Stimulated activated CD4-positive, alpha-beta T cell treated with anti-CD3 and anti-CD28 coated beads, Interleukin-2, amount 100 ng/mL, for 4 hours (primary cell): ENCODE results near the gene COPB1.
A peak's percentile ranks its signal among the peaks of the same experiment; 100 is the strongest.
"Not testable (repeated sequence)": the region's sequence is repeated elsewhere in the genome, so short reads cannot be mapped to it uniquely, and the experiment has no call there.

ENCODE experiments used
- DNase-seq: peaks from one replicate; pipeline ENCODE4 v3.0.0-alpha.2; 2020; ENCODE audit warnings: low read depth

COPB1 gene, protein sequence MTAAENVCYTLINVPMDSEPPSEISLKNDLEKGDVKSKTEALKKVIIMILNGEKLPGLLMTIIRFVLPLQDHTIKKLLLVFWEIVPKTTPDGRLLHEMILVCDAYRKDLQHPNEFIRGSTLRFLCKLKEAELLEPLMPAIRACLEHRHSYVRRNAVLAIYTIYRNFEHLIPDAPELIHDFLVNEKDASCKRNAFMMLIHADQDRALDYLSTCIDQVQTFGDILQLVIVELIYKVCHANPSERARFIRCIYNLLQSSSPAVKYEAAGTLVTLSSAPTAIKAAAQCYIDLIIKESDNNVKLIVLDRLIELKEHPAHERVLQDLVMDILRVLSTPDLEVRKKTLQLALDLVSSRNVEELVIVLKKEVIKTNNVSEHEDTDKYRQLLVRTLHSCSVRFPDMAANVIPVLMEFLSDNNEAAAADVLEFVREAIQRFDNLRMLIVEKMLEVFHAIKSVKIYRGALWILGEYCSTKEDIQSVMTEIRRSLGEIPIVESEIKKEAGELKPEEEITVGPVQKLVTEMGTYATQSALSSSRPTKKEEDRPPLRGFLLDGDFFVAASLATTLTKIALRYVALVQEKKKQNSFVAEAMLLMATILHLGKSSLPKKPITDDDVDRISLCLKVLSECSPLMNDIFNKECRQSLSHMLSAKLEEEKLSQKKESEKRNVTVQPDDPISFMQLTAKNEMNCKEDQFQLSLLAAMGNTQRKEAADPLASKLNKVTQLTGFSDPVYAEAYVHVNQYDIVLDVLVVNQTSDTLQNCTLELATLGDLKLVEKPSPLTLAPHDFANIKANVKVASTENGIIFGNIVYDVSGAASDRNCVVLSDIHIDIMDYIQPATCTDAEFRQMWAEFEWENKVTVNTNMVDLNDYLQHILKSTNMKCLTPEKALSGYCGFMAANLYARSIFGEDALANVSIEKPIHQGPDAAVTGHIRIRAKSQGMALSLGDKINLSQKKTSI

DNA sequence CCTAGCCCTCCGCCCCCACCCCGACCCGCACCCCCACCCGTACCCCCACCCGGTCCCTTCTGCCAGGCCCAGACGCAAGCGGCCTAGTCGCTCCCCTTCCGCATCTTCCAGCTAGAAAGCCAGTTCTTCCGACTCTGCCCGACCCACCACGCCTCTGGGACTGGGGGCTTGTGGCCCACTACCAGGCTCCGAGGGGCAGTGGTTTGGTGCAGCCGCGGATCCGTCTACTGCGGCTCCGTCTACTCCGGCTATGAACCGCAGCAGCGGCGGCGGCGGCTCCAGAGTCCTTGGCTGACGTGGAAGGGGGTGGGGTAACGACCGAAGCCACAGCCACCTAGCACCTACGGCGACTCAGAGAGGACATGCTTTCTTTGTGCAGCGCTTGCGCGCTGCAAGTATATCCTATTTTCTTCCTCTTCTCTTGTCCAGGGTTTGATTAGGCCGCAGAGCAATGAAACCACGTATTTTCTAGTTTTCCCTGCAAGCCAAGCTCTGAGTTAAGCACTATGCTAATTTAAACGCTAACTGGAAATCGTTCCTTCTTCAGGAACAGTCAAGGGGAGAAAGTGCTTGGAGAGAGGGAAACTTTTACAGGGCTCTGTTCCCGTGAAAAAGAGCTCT is at the start of gene COPB1:
TSS of gene COPB1 (minus strand) at position 252 of the 621 bp plus-strand sequence. CDS start 883 bp downstream, outside the sequence.
- DNase-seq = peak; percentile 85

DNA sequence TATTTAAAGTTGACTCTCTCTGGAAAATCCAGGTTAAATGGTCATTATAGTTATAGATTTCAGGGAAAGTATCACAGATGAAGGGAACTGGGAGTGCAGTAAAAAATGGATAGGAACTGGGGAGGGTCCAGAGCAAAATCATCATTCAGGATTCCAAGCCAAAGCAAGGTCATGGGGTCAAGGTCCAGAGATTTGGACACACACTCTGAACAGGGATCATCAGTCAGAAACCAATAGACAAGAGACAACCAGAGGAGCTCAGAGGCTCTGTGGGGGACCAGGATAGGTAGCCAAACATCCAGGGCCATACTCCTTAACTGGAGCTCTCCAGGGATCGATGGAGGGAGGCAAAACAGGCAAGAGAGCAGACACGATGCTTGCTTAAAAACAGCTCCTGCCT is 47.8 kb upstream of the COPB1 start:
- DNase-seq = no peak

DNA sequence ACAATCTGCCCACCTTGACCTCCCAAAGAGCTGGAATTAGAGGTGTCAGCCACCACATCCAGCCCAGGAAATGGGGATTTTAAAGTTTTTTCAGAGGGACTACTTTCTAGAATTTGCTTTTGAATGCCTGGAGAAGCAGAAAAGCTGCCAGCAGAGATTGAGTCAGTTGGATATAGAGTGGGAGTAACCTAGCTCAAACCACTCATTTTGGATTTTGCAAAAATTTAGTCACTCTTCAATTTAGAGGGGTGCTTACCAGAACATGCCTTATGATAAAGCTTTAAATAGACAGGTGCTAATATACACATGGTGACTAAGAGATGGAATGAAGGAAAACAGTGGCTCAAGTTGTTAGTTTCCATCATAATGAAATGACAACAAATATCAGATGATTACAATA is 47.1 kb upstream of the COPB1 start:
- DNase-seq = no peak

DNA sequence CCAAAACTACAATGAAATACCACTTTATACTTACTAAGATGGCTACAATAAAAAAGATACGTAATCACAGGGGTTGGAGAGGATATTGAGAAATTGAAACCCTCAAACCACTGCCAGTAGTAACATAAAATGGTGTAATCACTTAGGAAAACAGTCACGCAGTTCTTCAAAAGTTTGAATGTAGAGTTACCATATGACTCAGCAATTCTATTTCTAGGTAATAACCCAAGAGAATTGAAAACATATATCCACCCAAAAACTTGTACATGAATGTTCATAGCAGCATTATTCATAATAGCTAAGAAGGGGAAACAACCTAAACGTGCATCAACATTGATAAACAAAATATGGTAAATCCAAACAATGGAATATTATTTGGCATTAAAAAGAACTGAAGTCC is 45.0 kb upstream of the COPB1 start:
- no peak for DNase-seq

DNA sequence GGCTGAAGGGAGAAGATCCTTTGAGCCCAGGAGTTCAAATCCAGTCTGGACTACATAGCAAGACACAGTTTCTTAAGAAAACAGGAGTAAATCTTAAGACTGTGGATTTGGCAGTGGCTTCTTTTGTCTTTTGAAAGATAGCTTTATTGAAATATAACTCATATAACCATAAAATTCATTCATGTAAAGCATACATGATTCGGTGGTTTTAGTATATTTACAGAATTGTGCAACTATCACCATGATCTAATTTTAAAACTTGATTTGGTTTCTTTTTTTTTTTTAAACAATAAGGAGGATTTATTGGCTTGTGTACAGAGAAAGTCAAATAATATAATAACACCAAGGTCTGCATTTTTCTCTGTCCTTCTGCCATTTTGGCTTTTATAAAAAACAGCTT is 43.6 kb upstream of the COPB1 start:
- DNase-seq = no peak

DNA sequence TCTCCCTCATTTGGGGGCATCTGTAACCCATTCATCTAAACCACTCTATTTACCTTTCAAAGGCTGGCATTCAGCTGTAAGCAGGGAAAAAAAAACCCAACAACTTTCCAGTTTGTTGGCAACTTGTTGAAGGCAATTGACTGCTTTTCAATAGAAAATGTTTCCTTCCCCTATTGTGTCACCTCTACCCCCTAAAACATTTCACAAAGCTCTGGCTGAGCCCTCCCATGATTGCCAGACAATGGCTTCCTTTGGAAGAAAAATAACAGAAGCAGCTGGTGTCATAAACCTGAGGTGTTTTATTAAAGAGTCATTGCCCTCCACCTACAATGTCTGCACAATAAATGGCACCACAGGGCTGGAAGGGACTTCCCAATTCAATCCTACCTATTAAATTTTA is 42.7 kb upstream of the COPB1 start:
- no peak for DNase-seq

DNA sequence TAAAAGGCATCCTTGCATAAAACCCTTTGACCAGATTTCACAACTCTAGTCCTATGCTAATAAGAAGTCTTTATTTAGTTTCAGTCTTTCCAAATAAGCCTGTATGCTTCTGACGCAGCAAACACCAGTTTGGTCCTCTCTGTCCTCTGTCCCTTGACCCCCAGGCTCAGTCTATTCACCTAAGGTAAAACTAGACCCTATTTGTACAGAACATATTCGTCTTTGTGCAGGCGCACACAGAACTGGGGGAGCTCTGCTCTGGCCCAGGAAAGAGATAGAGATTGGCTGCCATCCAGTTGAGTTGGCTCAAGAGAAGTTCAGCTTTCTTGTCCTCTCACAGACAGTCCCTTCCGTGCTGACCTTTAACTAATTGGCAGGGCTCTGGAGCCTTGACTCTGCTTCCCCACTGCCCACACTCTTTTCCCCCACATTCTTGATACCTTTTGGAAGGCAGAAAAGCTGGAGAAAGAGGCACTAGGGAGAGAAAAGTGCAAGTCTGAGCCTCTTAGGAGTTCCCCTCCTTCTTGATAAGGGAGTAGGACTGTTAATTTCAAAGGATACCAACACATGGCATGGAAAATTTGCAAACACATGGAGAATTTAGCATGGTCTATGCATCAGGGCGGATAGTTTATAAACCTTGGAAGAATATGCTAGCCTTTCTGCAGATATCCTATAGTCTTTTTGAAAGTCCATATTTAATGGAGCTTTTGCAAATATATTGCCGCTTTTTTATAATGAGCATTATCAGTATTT is 41.8 kb upstream of the COPB1 start:
- no peak for DNase-seq

DNA sequence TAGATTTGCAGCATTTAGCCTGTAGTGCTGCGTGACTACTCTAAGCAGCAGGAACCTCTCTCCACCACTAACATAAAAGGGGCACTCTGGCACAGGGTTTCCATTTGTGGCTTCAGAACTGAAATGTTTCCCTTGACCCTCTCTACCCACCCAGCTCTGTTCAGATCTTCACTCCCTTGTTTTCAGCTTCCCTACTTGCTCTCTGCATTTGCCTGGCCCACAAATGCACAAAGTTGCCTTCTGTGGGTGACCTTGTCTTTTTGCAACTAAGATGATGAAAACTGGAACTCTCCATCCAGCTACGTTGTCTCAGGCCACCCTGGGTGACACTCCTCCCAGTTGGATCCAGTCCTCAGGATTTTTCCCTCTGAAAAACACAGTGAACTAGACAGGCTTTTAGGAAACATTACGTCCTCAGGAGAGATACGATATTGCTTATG is 40.4 kb upstream of the COPB1 start:
- DNase-seq = no peak

DNA sequence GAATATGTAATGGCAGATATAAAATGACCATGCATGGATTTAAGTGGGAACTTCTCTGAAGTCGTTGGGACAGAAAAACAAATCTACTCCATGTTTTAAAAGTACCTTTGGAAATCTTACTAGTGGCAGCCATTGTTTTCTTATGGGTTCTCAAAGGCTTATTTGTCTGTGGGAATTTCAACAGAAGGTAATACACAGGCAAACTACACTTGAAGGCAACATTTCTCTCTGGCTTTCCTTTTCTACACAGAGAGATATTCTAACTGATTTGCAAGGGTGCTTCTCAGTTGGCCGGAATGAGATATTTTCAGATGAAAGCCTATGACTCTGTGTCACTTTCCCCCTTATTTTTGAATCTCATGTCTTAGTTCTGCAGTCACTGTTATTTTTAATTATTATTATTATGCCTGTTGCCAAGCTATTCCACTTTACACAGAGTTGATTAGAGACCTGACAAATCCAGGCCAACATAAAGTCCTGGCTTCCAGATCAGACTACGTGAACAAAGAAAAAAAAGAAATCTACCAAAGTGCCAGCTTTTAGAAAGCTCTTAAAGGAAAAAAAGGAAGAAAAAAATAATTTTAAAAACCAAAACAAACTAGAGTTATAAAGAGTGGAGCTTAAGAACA is 39.4 kb upstream of the COPB1 start:
- no peak for DNase-seq

DNA sequence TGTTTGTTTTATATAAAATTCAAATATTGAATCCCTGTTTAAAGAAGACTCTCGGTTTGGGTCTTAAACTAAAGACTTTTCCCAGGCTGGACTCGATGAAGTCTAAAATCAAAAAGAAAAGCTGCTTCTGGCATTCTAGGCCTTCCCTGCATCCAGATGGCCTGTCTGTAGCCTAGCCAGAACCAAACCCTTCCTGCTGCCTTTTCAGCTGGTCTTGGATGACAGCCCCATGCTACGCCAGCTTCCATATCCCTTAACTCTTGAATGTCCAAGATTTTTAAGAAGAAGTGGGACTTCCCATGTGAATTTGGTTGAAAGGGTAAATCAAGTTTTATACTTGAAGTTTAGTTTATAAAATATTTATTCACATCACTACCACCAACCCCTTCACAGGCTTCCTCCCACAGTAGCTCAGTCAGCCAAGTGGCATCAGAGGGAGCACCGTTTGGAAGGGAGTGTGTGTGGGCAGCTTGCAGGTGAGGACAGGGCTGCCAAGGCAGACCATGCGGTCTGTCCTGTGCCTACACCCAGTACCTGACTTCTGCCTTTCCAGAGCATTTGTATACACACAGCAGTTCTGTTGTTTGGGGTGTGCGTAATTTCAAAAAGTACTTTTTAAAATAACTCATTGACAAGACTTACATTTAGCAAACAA is 38.8 kb upstream of the COPB1 start:
- DNase-seq = no peak

DNA sequence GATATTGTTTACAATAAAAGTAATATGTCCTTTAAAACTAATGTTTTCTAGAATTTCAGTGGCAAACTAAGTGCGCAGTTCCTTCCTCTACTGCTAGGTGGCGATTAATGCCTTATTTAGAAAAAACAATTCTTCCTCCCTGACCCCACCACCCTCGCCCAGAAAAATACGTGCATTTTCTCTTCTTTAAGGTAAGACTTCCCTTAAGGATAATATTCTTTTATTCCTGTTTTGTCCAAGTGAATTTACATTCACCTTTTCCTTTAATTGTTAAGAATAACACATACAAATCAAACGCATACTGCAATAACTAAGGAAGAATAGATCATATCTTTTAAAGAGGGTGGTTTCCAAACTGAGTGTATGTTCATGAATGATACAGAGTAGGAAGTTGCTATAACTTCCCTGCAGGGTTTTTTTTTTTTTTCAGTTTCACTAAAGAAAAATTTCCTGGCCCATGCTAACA is 37.6 kb upstream of the COPB1 start:
- DNase-seq = peak; percentile 22

DNA sequence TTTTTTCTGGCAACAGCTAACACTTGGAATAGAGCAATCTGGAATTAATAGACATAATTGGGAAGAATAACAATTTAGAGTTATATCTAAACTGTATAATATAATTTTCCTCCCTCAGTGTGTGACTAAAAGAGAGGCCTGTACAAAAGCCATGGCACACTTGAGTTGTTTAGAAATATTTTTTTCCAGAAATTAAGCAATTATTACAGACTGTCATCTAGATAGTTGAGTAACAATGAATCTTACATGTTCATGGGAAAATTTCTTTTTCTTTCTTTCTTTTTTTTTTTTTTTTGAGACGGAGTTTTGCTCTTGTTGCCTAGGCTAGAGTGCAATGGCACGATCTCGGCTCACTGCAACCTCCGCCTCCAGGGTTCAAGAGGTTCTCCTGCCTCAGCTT is 35.6 kb upstream of the COPB1 start:
- DNase-seq = not testable (repeated sequence)

DNA sequence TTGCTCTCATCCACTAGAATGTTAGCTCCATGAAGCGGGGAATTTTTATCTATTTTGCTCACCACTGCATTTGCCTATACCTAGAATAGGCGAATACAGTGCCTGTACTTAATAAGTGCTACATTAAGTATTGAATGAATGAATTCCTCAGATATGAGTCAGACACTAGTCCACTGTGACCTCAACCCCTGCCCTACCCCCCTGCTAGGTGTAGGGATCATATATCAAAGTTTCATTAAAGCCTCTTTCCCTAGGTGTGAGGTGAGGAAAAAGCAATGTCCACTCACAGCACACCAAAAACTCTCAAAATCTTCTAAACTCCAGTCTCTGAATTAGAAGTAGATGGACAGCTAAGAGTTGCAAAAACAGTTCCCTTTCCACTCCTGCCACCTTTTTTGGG is 30.3 kb upstream of the COPB1 start:
- no peak for DNase-seq

DNA sequence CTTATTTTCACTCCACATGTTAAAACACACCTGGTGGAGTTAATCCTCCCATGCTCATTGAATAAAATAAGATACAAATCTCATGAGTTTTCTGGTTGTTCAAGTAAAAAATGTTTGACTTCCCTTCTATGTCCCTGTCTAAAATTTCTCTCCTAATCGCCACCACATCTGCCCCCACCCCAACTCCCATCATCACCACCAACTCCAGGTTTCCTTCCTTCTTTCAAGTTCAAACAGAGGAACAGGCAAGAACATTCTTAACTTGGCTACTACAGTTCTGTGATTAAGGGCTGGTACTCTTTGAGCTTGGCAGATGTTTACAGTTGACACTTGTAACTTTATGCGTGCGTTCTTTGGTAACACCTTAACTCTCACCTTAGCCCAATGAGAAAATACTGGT is 29.7 kb upstream of the COPB1 start:
- DNase-seq = no peak

DNA sequence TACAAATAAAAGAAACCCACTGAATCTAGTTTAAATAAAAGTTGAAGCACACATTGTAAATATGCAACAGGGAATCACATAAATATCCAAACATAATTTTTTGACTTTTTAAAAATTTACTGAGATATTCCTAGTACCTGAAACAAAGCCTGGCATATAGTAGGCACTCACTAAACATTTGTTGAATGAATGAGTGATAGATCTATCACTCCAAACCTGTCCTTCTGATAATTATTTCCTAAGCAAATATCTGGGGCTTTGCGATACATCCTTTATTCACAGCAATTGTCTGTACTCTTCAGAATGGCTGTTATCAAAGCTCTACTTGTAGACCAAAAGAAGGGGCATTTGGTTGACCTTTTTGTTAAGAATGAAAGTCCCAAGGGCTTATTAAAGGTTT is 23.2 kb upstream of the COPB1 start:
- no peak for DNase-seq

DNA sequence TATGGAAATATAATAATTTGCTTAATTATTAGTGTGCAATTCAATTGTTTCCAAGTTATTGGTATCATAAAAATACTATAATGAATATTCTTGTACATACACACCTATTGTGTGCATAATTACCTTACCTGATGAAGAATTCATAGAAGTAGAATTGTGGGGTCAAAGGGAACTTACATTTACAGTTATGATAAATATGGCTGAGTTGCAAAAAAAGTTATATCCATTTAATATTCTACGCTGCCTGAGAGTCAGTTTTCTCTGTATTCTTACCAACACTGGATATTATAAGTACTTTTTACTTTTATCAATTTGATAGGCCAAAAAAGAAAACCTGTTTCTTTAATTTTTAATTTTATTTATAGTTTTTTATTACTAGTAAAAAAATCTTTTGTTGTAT is 22.6 kb upstream of the COPB1 start:
- no peak for DNase-seq

DNA sequence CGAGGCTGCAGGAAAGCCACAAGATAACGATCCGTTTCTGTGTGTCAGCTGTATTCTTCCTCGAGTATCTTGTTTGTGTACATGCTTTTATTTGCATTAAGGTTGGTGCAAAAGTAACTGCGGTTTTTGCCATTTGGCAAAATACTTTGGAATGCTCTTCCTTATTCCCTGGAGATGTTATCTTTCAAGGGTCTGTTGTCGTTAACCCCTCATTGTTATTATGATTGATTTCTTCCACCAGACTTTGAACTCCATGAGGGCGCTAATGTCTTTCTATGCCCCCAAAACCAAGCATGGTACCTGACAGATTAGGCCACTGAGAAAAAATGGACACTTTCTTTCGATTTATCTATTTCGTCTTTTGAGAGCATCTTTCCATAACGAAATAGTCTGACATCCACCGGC is 21.1 kb upstream of the COPB1 start:
- DNase-seq = no peak

DNA sequence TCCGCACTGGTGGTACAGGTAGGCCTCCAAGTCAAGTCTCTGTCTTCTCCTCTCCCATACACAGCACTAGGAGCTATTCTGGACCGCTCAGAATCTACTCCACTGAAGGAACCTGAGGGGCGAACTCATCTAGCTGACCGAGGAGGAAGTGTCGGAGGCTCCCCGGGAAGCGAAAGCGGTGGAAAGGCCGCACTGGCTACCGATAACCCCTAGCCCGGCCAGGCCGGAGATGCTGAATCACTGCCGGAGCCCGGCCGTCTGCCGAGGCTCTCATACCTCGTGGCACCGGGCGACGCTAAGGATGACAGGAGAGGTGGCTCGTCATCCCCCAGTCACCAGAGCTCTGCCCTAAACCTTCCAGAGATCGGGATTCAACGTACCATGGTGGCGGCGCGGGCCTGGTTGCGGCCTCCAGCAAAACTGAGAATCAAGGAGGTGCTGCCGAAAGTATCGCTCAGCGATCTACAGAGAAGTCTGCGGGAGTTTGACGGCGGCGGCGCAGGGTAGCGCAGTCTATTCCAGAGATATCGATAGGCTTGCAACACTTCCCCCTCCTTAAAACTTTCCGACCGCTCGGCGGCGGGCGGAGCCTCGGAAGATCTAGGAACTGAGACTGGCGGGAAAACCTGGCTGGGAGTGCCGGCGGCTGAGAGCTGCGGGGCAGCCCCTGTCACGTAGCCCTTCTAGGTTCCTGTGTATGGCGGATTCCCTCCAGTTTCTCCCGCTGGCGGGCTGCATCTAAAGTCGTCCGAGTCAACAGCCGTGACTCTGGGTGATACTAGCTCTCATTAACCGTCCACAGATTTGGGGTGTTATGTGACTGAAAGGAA is 20.5 kb upstream of the COPB1 start, which contains the start of gene PSMA1:
TSS of gene PSMA1 (minus strand) at position 470 of the 830 bp plus-strand sequence. CDS start at position 383, 87 bp downstream.
- peak; percentile 85 for DNase-seq

DNA sequence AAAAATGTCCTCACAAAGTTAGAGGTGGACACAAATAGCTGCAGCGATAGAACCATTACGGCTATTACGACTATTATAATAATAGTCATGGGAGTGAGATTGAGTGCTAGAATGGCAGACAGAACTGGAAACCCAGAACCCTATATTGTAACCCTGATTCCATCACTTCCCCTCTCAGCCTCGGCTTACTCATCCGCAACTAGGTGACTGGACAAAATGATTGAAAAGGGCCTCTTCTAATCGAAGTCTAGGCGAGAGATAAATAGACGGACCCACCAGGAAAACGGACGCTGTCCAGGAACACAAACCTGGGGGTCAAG is 19.9 kb upstream of the COPB1 start:
- DNase-seq = peak; percentile 3

DNA sequence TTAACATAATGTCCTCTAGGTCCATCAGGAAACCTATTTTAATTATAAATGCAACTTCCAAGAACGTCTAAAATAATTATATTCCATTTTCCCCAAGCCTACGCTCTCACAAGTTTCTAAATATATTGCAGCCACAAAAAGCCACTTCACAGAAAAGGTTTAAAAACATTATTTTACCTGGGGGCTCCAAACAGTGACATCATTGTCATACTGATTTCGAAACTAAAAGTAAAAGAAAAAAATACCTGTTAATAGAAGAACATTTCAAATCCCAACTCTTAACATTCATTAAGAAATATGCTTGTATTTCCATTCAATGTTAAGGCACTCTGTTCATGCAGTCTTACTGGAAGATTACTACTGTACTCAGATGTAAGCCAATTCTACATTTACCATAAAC is 19.2 kb upstream of the COPB1 start:
- DNase-seq = no peak
